A549 (cell line): ENCODE measurements around the gene THBS2. TPM values are rescaled to one million over a fixed set of nuclear protein-coding genes. Genes with fewer than 3 reads are reported as not detected.

Experiments
- ATAC-seq, 2 experiments: fragments of 200-7000 bp in 1 of 2; fragments of >200 bp in 1 of 2; cut with Nextera tagmentation in 1 of 2; cut with Tn5 transposase in 1 of 2; 3 replicates each; pipeline versions ENCODE4 v1.8.0 to v1.9.1; 2018 to 2020; ENCODE audit warnings: mild to moderate bottlenecking in 1 of 2, moderate library complexity in 1 of 2
- CTCF ChIA-PET: fragments of 300-600 bp; sonication (Branson Sonifier 250); formaldehyde crosslinking; extraction: SDS; loops from one replicate; lab custom pipeline; 2021; ENCODE audit warnings: antibody characterized with exemption, inconsistent platforms; lab: Yijun Ruan, JAX
- POLR2A ChIA-PET: fragments of 350-600 bp; formaldehyde crosslinking; extraction: SDS; loops from one replicate; lab custom pipeline; 2021; ENCODE audit warnings: antibody characterized with exemption, inconsistent platforms; lab: Yijun Ruan, JAX
- DNase-seq, 2 experiments: peaks; one replicate each; pipeline versions ENCODE4 v3.0.0 to v3.0.0-alpha.2; 2011 to 2016; ENCODE audit warnings: low read depth in 1 of 2, low spot score in 1 of 2
- FAIRE-seq: peaks from 2 replicates; lab custom pipeline; 2011; peaks lifted over from hg19 to GRCh38; lab: Jason Lieb, UNC
- H3K27ac ChIP-seq, 2 experiments: fragments of >200 bp; sonication (Bioruptor Twin); formaldehyde crosslinking; 3 replicates each; pipeline ENCODE4 v1.5.1; 2016 to 2017
- H3K4me1 ChIP-seq: fragments of >200 bp; sonication (Bioruptor Twin); formaldehyde crosslinking; 3 replicates; pipeline ENCODE4 v1.6.1; 2016
- H3K4me2 ChIP-seq: fragments of >200 bp; sonication (Bioruptor Twin); formaldehyde crosslinking; 3 replicates; pipeline ENCODE4 v1.6.1; 2016
- H3K4me3 ChIP-seq: fragments of >200 bp; sonication (Bioruptor Twin); formaldehyde crosslinking; 3 replicates; pipeline ENCODE4 v1.5.1; 2016
- H3K9me3 ChIP-seq: fragments of >200 bp; sonication (Bioruptor Twin); formaldehyde crosslinking; 3 replicates; pipeline ENCODE4 v1.6.1; 2016
- CBX8 ChIP-seq: fragments of 200-600 bp; sonication (generic); IDR thresholded peaks from 2 replicates; pipeline ENCODE4 v1.6.1; 2016
- CEBPB ChIP-seq, 2 experiments: fragments of >200 bp in 1 of 2; sonication (Bioruptor Twin) in 1 of 2; formaldehyde crosslinking in 1 of 2; IDR thresholded peaks; 2 replicates each; pipeline ENCODE4 v1.6.1; 2012 to 2016
- CHD2 ChIP-seq: fragments of 150-350 bp; IDR thresholded peaks from 2 replicates; pipeline ENCODE4 v1.6.1; 2014; ENCODE audit warnings: low read length; ENCODE audit not compliant: partially characterized antibody
- CHD4 ChIP-seq: fragments of 200-600 bp; sonication (generic); IDR thresholded peaks from 2 replicates; pipeline ENCODE4 v1.6.1; 2016; ENCODE audit warnings: antibody characterized with exemption, mild to moderate bottlenecking, borderline replicate concordance
- CTCF ChIP-seq: fragments of >200 bp; sonication (Bioruptor Twin); formaldehyde crosslinking; IDR thresholded peaks from 3 replicates; pipeline ENCODE4 v1.5.1; 2016
- ELK1 ChIP-seq: fragments of 150-350 bp; IDR thresholded peaks from 2 replicates; pipeline ENCODE4 v1.6.1; 2014; ENCODE audit warnings: low read depth, mild to moderate bottlenecking, low read length
- FOXS1 ChIP-seq: fragments of 250-450 bp; sonication (Bioruptor Pico); IDR thresholded peaks from 2 replicates; pipeline ENCODE4 v1.5.0; 2020; ENCODE audit warnings: mild to moderate bottlenecking, moderate library complexity
- GATA3 ChIP-seq: IDR thresholded peaks from 2 replicates; pipeline ENCODE4 v1.6.1; 2012; ENCODE audit warnings: borderline replicate concordance
- HOXA7 ChIP-seq: fragments of 250-450 bp; sonication (Bioruptor Pico); IDR thresholded peaks from 2 replicates; pipeline ENCODE4 v1.5.0; 2020; ENCODE audit warnings: mild to moderate bottlenecking, moderate library complexity
- HOXB5 ChIP-seq: fragments of 250-450 bp; sonication (Bioruptor Pico); IDR thresholded peaks from 2 replicates; pipeline ENCODE4 v1.5.0; 2020; ENCODE audit warnings: mild to moderate bottlenecking, moderate library complexity
- JUN ChIP-seq, 2 experiments: fragments of >200 bp; sonication (Bioruptor Twin); formaldehyde crosslinking; IDR thresholded peaks; 2 replicates in 1 of 2; 3 replicates in 1 of 2; pipeline ENCODE4 v1.6.1; 2016 to 2017
- JUNB ChIP-seq: fragments of >200 bp; sonication (Bioruptor Twin); formaldehyde crosslinking; IDR thresholded peaks from 2 replicates; pipeline ENCODE4 v1.6.1; 2016
- KDM1A ChIP-seq: fragments of 200-600 bp; sonication (generic); IDR thresholded peaks from 2 replicates; pipeline ENCODE4 v1.6.1; 2016; ENCODE audit warnings: low read depth, mild to moderate bottlenecking
- MAFK ChIP-seq: fragments of 450-650 bp; IDR thresholded peaks from 2 replicates; pipeline ENCODE4 v1.6.1; 2014; ENCODE audit not compliant: partially characterized antibody
- MYC ChIP-seq: IDR thresholded peaks from 2 replicates; pipeline ENCODE4 v1.6.1; 2012; ENCODE audit warnings: mild to moderate bottlenecking, inconsistent platforms, low read length, improper control_type of control experiment, borderline replicate concordance
- NPAS2 ChIP-seq: fragments of 250-450 bp; sonication (Bioruptor Pico); IDR thresholded peaks from 2 replicates; pipeline ENCODE4 v1.8.0; 2022; ENCODE audit warnings: mild to moderate bottlenecking, moderate library complexity, borderline replicate concordance
- NR3C1 ChIP-seq: fragments of >200 bp; sonication (Bioruptor Twin); formaldehyde crosslinking; IDR thresholded peaks from 3 replicates; pipeline ENCODE4 v1.6.1; 2017
- POLR2A ChIP-seq: IDR thresholded peaks from 2 replicates; pipeline ENCODE4 v1.6.1; 2012; ENCODE audit warnings: mild to moderate bottlenecking, low read length
- POLR2AphosphoS2 ChIP-seq: conservative IDR thresholded peaks from 2 replicates; pipeline ENCODE4 v1.6.1; 2012; ENCODE audit warnings: low read length, improper control_type of control experiment, inconsistent platforms
- REST ChIP-seq: fragments of 200-600 bp; sonication (generic); IDR thresholded peaks from 2 replicates; pipeline ENCODE4 v1.6.1; 2016; ENCODE audit warnings: antibody characterized with exemption, mild to moderate bottlenecking, moderate library complexity
- RFX5 ChIP-seq: fragments of 450-650 bp; IDR thresholded peaks from 2 replicates; pipeline ENCODE4 v1.7.1; 2014; ENCODE audit warnings: antibody characterized with exemption, mild to moderate bottlenecking, moderate library complexity
- ZFP36 ChIP-seq: fragments of 450-650 bp; IDR thresholded peaks from 2 replicates; pipeline ENCODE4 v1.6.1; 2014; ENCODE audit warnings: borderline replicate concordance; ENCODE audit not compliant: partially characterized antibody
- ZNF302 ChIP-seq: fragments of 250-450 bp; sonication (Bioruptor Pico); IDR thresholded peaks from 2 replicates; pipeline ENCODE4 v1.9.0; 2021; ENCODE audit warnings: inconsistent platforms, mild to moderate bottlenecking, moderate library complexity
- WGBS: methylation state at CpG from one replicate; pipeline ENCODE4 v1.1.6; 2017; ENCODE audit errors: missing lambda C conversion rate; 5-methylcytosine and 5-hydroxymethylcytosine counted together
- polyA plus RNA-seq, 4 experiments: library from polyadenylated mRNA; depleted of rRNA in 3 of 4; stranded (reverse); fragments of >200 nt; fragmentation: RNase III in 1 of 4; extraction: RNeasy Plus Mini Kit Qiagen cat#74134 plus additional on column Dnase treatment in 1 of 4; gene quantifications; 2 replicates in 3 of 4; 3 replicates in 1 of 4; pipeline ENCODE4 v1.2.3, GENCODE V29; 2011 to 2017
- TF ChIP-seq, protein P1 (sequence below): fragments of 250-450 bp; sonication (Bioruptor Pico); IDR thresholded peaks from 2 replicates; pipeline ENCODE4 v1.5.0; 2020; ENCODE audit warnings: low read depth, mild to moderate bottlenecking, moderate library complexity

The THBS2 gene
- polyA plus RNA-seq, 2 of the 4 experiments (the other 2 are of a cell fraction) = 0.01 to 0.06 TPM

DNA sequence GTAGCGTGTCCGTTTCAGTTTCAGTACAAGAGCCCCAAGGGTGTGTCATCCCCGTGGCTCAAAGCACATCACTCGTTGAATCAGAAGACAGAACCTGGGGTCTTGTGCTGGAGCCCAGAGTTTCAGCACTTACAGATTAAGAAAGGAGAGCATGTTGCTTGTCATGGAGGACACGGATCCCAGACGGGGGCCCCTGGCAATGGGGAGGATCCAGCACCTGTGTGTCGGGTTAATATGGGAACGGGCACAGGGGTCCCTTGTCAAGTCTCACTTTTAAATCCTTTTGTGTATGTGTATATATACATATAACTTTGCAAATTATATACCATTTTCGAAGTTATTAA, 23.4 kb downstream of the THBS2 start:
- no peak overlapping the region for H3K4me2 ChIP-seq
- CTCF ChIA-PET = no interaction called here
- no peaks in the 10 kb centered on the region for H3K9me3 ChIP-seq
- no peak for DNase-seq
- POLR2A ChIA-PET = no interaction called here
- H3K4me3 ChIP-seq = no peak overlapping the region
- H3K27ac ChIP-seq = no peak overlapping the region
- WGBS = 71% methylated on average over 9 of the region's 9 CpGs
- no peak for TF ChIP-seq HOXB5
- no peak for TF ChIP-seq ZNF302 (CRISPR knock-in tag)
- no peak for TF ChIP-seq CHD4
- no peak for TF ChIP-seq ELK1
- TF ChIP-seq CHD2 = no peak
- no peaks in the 10 kb centered on the region for H3K4me1 ChIP-seq
- ATAC-seq = no peak
- FAIRE-seq = no peak

- H3K4me3 ChIP-seq = peak overlapping the region; percentile 31; the same call in 2 of the 3 replicates
- FAIRE-seq (no peak), ATAC-seq (no peak), DNase-seq (no peak)
- POLR2A ChIA-PET = no interaction called here
- CTCF ChIA-PET = no interaction called here
- H3K4me1 ChIP-seq = no peaks in the 10 kb centered on the region
- WGBS = 47% methylated on average over 13 of the region's 13 CpGs
- H3K4me2 ChIP-seq = peak overlapping the region; percentile 63
- H3K9me3 ChIP-seq = no peaks in the 10 kb centered on the region
- peak overlapping the region; percentile 33 to 45; a peak in 3 of 6 replicates for H3K27ac ChIP-seq
- TF ChIP-seq MAFK = peak; percentile 82
- TF ChIP-seq CBX8 = no peak
Observed at GRCh38 chr6:169229615-169230321, 23.9 kb downstream of the THBS2 start.

DNA sequence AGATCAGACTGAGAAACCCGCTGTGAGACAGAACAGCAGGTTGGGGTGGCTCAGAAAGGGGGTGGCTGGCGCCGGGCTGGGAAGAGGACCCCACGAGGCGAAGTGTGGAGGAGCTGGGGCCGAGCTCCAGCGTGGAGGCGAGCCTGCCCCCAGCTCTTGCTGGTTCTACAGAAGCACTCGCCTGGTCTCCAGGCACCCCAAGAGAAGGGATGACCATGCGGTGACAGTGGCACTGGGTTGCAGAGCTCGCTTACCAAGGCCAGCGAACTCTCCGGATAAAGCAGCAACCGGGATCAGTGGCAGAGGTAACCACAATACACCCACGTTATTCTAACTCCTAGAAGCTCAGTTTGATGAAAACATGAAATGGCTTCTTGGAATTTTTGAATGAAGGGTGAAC, 26.5 kb downstream of the THBS2 start:
- ATAC-seq (no peak), FAIRE-seq (no peak), DNase-seq (no peak)
- CTCF ChIA-PET = interaction anchor here (0.5 kb wide), 1 partner anchor 26 kb away, joined by 3 read pairs; no protein-coding TSS in a partner anchor
- Histone ChIP-seq H3K4me2 (no peak overlapping the region), H3K4me3 (no peak overlapping the region), H3K27ac (no peak overlapping the region), H3K9me3 (no peaks in the 10 kb centered on the region; the same call in 2 of the 3 replicates), H3K4me1 (no peaks in the 10 kb centered on the region)
- TF ChIP-seq MYC (no peak), RFX5 (no peak), CTCF (no peak), ZNF302 (CRISPR knock-in tag) (no peak)
- TF ChIP-seq, protein P1, sequence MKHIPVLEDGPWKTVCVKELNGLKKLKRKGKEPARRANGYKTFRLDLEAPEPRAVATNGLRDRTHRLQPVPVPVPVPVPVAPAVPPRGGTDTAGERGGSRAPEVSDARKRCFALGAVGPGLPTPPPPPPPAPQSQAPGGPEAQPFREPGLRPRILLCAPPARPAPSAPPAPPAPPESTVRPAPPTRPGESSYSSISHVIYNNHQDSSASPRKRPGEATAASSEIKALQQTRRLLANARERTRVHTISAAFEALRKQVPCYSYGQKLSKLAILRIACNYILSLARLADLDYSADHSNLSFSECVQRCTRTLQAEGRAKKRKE = no peak
- WGBS = 83% methylated on average over 13 of the region's 15 CpGs
- POLR2A ChIA-PET = no interaction called here

DNA sequence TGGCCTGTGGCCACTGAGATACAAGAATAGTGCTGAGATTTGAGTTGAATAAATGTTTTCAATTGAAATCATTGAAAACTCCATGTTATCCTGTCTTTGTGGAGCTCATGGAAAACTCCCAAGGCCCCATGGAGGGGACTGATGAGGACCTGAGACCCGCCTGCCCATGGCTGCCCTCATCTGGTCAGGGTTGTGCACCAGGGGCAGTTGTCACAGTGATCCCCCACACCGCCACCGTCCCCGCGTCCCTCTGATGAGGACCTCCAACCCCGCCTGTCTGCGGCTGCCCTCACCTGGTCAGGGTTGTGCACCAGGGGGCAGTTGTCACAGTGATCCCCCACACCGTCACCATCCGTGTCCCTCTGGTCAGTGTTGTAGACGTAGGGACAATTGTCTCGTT, 27.8 kb downstream of the THBS2 start:
- POLR2A ChIA-PET = no interaction called here
- DNase-seq (no peak), FAIRE-seq (no peak), ATAC-seq (no peak)
- Histone ChIP-seq H3K9me3 (no peaks in the 10 kb centered on the region; the same call in 2 of the 3 replicates), H3K27ac (no peak overlapping the region), H3K4me1 (no peaks in the 10 kb centered on the region), H3K4me3 (no peak overlapping the region), H3K4me2 (no peak overlapping the region)
- CTCF ChIA-PET = no interaction called here
- 74% methylated on average over 8 of the region's 11 CpGs for WGBS
- TF ChIP-seq JUNB (no peak), CEBPB (IDR thresholded peaks at IDR 0.05) (no peak), KDM1A (no peak), NPAS2 (CRISPR knock-in tag) (no peak), NR3C1 (no peak), CBX8 (no peak), POLR2A (no peak), POLR2AphosphoS2 (no peak), REST (no peak), JUN (IDR thresholded peaks at IDR 0.05) (no peak), ZNF302 (CRISPR knock-in tag) (no peak), GATA3 (no peak), ZFP36 (no peak), HOXA7 (CRISPR knock-in tag) (no peak), FOXS1 (CRISPR knock-in tag) (no peak)
